Lower leg skin (tissue), 3 donors: Measurements from ENCODE around the gene WSCD2.

Experiments
- POLR2A ChIP-seq, 2 donors: fragments of 450-650 bp; IDR thresholded peaks; one replicate each; pipeline ENCODE4 v1.6.1; 2016 to 2017; ENCODE audit warnings: antibody characterized with exemption in 2 of 2, mild to moderate bottlenecking in 1 of 2, moderate library complexity in 1 of 2
- TF ChIP-seq, protein P1 (sequence below), 3 donors: fragments of 450-650 bp; IDR thresholded peaks; one replicate each; pipeline ENCODE4 v1.5.1; 2016; ENCODE audit warnings: antibody characterized with exemption in 3 of 3, mild to moderate bottlenecking in 3 of 3, moderate library complexity in 2 of 3

DNA sequence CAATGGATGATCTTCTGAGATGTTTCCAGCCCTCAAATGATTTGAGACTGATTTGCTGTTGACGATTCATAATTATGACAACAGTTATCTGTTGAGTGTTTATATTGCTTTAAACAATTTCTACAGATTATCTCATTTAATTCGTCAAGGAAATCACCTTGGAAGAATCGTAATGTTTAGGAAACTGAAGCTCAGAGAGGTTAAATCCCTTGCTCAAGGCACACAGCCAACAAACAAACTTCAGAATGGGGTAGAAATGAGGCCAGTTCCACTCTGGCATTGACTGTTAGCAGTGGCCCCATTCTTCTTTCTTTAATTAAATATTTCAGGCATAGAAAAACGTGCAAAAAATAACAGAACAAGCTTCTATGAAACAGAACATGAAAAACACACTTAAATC is 4.0 kb upstream of the WSCD2 start:
- TF ChIP-seq, protein P1, sequence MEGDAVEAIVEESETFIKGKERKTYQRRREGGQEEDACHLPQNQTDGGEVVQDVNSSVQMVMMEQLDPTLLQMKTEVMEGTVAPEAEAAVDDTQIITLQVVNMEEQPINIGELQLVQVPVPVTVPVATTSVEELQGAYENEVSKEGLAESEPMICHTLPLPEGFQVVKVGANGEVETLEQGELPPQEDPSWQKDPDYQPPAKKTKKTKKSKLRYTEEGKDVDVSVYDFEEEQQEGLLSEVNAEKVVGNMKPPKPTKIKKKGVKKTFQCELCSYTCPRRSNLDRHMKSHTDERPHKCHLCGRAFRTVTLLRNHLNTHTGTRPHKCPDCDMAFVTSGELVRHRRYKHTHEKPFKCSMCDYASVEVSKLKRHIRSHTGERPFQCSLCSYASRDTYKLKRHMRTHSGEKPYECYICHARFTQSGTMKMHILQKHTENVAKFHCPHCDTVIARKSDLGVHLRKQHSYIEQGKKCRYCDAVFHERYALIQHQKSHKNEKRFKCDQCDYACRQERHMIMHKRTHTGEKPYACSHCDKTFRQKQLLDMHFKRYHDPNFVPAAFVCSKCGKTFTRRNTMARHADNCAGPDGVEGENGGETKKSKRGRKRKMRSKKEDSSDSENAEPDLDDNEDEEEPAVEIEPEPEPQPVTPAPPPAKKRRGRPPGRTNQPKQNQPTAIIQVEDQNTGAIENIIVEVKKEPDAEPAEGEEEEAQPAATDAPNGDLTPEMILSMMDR (IDR thresholded peaks at IDR 0.05): no peak
- TF ChIP-seq POLR2A (IDR thresholded peaks at IDR 0.05): no peak
